Measurements from ENCODE around the gene CGB5.

- TF ChIP-seq, protein P1, sequence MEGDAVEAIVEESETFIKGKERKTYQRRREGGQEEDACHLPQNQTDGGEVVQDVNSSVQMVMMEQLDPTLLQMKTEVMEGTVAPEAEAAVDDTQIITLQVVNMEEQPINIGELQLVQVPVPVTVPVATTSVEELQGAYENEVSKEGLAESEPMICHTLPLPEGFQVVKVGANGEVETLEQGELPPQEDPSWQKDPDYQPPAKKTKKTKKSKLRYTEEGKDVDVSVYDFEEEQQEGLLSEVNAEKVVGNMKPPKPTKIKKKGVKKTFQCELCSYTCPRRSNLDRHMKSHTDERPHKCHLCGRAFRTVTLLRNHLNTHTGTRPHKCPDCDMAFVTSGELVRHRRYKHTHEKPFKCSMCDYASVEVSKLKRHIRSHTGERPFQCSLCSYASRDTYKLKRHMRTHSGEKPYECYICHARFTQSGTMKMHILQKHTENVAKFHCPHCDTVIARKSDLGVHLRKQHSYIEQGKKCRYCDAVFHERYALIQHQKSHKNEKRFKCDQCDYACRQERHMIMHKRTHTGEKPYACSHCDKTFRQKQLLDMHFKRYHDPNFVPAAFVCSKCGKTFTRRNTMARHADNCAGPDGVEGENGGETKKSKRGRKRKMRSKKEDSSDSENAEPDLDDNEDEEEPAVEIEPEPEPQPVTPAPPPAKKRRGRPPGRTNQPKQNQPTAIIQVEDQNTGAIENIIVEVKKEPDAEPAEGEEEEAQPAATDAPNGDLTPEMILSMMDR (IDR thresholded peaks at IDR 0.05) = no peak
- no peak for TF ChIP-seq SIN3A (IDR thresholded peaks at IDR 0.05; ENCODE audit: borderline replicate concordance, insufficient read depth, low read depth, low read length)
- no peak for TF ChIP-seq REST (IDR thresholded peaks at IDR 0.05; ENCODE audit: insufficient read depth in 1 of 2, low read depth in 2 of 2, low read length in 1 of 2)
- no peak for TF ChIP-seq POLR2AphosphoS5 (IDR thresholded peaks at IDR 0.05; ENCODE audit: low read depth, low read length)
Observed at GRCh38 chr19:49004133-49004532, 39.5 kb upstream of the CGB5 start.

All from Panc1 (cell line).